Neural cell (in vitro differentiated cells): ENCODE data around the gene DNAJC5G. TPM values are rescaled to one million over a fixed set of nuclear protein-coding genes. Genes with fewer than 3 reads are reported as not detected.

Source experiments
- H2AFZ ChIP-seq: fragments of 200-600, 300-800 bp; sonication (generic), shearing (Covaris generic); 2 replicates; pipeline ENCODE4 v1.6.0; 2014; ENCODE audit warnings: low read depth, mild to moderate bottlenecking, antibody characterized with exemption, low read length, moderate library complexity
- H3F3A ChIP-seq: fragments of 200-600 bp; shearing (Covaris generic); 2 replicates; pipeline ENCODE4 v1.6.1; 2016; ENCODE audit warnings: mild to moderate bottlenecking, moderate library complexity, mixed read lengths, antibody characterized with exemption, low read length; ENCODE audit not compliant: insufficient read depth, poor library complexity, severe bottlenecking
- H3K27ac ChIP-seq: fragments of 200-600, 300-800 bp; sonication (generic), shearing (Covaris generic); 2 replicates; pipeline ENCODE4 v1.5.1; 2014; ENCODE audit warnings: mild to moderate bottlenecking, low read length, moderate library complexity
- H3K27me3 ChIP-seq: fragments of 300-800, 200-600 bp; sonication (generic), shearing (Covaris generic); 2 replicates; pipeline ENCODE4 v1.6.0; 2014; ENCODE audit warnings: mild to moderate bottlenecking, low read depth, low read length, moderate library complexity; ENCODE audit not compliant: insufficient read depth
- H3K36me3 ChIP-seq: fragments of 300-800, 200-600 bp; sonication (generic), shearing (Covaris generic); 2 replicates; pipeline ENCODE4 v1.5.1; 2014; ENCODE audit warnings: mild to moderate bottlenecking, antibody characterized with exemption, low read length, moderate library complexity; ENCODE audit not compliant: insufficient read depth
- H3K4me2 ChIP-seq: fragments of 300-800, 200-600 bp; sonication (generic), shearing (Covaris generic); 2 replicates; pipeline ENCODE4 v1.6.0; 2014; ENCODE audit warnings: mild to moderate bottlenecking, low read length
- H3K4me3 ChIP-seq: fragments of 300-800, 200-600 bp; sonication (generic), shearing (Covaris generic); 2 replicates; pipeline ENCODE4 v1.5.1; 2014; ENCODE audit warnings: mild to moderate bottlenecking, low read length, moderate library complexity
- H3K79me2 ChIP-seq: fragments of 200-600 bp; shearing (Covaris generic); replicated peaks from 2 replicates; pipeline ENCODE4 v1.6.0; 2014; ENCODE audit warnings: mild to moderate bottlenecking, low read length, moderate library complexity; ENCODE audit not compliant: insufficient read depth
- H3K9ac ChIP-seq: fragments of 300-800, 200-600 bp; sonication (generic), shearing (Covaris generic); 2 replicates; pipeline ENCODE4 v1.6.1; 2016; ENCODE audit warnings: mild to moderate bottlenecking, low read length, mixed read lengths
- H3K9me2 ChIP-seq: fragments of 200-600 bp; shearing (Covaris generic); 2 replicates; pipeline ENCODE4 v1.6.1; 2016; ENCODE audit warnings: mild to moderate bottlenecking, low read length, mixed read lengths; ENCODE audit not compliant: insufficient read depth
- H3K9me3 ChIP-seq: fragments of 200-600, 300-800 bp; sonication (generic), shearing (Covaris generic); 2 replicates; pipeline ENCODE4 v1.6.1; 2016; ENCODE audit warnings: mild to moderate bottlenecking, mixed run types, low read length, moderate library complexity, mixed read lengths
- H4K20me1 ChIP-seq: fragments of 200-600 bp; shearing (Covaris generic); 2 replicates; pipeline ENCODE4 v1.6.1; 2016; ENCODE audit warnings: mild to moderate bottlenecking, mixed run types; ENCODE audit not compliant: insufficient read depth
- CTCF ChIP-seq: fragments of 450-650 bp; IDR thresholded peaks from 2 replicates; pipeline ENCODE4 v1.5.1; 2014; ENCODE audit warnings: antibody characterized with exemption, mild to moderate bottlenecking, moderate library complexity; ENCODE audit not compliant: poor library complexity, severe bottlenecking
- EP300 ChIP-seq: fragments of 450-650 bp; conservative IDR thresholded peaks from 2 replicates; pipeline ENCODE4 v1.6.1; 2014; ENCODE audit warnings: antibody characterized with exemption, mild to moderate bottlenecking, moderate library complexity; ENCODE audit not compliant: poor library complexity, severe bottlenecking
- EZH2 ChIP-seq: fragments of 200-600, 300-800 bp; shearing (Covaris generic), sonication (generic); IDR thresholded peaks from 2 replicates; pipeline ENCODE4 v1.6.1; 2014; ENCODE audit warnings: antibody characterized with exemption, low read length, borderline replicate concordance, mild to moderate bottlenecking; ENCODE audit not compliant: insufficient read depth, poor library complexity, severe bottlenecking
- MXI1 ChIP-seq: fragments of 450-650 bp; conservative IDR thresholded peaks from 2 replicates; pipeline ENCODE4 v1.6.1; 2014; ENCODE audit warnings: antibody characterized with exemption, mild to moderate bottlenecking; ENCODE audit not compliant: poor library complexity, severe bottlenecking
- POLR2AphosphoS5 ChIP-seq: IDR thresholded peaks from 2 replicates; pipeline ENCODE4 v1.6.1; 2012
- RAD21 ChIP-seq: fragments of 450-650 bp; conservative IDR thresholded peaks from 2 replicates; pipeline ENCODE4 v1.6.1; 2014; ENCODE audit warnings: antibody characterized with exemption, mild to moderate bottlenecking, moderate library complexity
- REST ChIP-seq: IDR thresholded peaks from 2 replicates; pipeline ENCODE4 v1.6.1; 2012; ENCODE audit warnings: borderline replicate concordance
- SMC3 ChIP-seq: fragments of 450-650 bp; conservative IDR thresholded peaks from 2 replicates; pipeline ENCODE4 v1.6.1; 2014; ENCODE audit warnings: antibody characterized with exemption, mild to moderate bottlenecking, moderate library complexity; ENCODE audit not compliant: poor library complexity
- TAF1 ChIP-seq: IDR thresholded peaks from 2 replicates; pipeline ENCODE4 v1.6.1; 2012; ENCODE audit warnings: low read depth
- polyA plus RNA-seq: library from polyadenylated mRNA; depleted of rRNA; stranded (reverse); fragments of >200 nt; gene quantifications from 2 replicates; pipeline ENCODE4 v1.2.3, GENCODE V29; 2014

The DNAJC5G gene
- polyA plus RNA-seq, 1 donor from 2014 or later, result not detected

- H3K27ac ChIP-seq, result no peak overlapping the region
- no peak overlapping the region for H3K4me2 ChIP-seq
- no peak overlapping the region for H3K4me3 ChIP-seq
- no peak overlapping the region for H3K9ac ChIP-seq
- H3K27me3 ChIP-seq, result no peaks in the 10 kb centered on the region
- no peaks in the 10 kb centered on the region for H3F3A ChIP-seq
- H3K9me2 ChIP-seq, result no peaks in the 10 kb centered on the region
- H4K20me1 ChIP-seq, result no peaks in the 10 kb centered on the region
- H3K36me3 ChIP-seq, result no peaks in the 10 kb centered on the region
- TF ChIP-seq TAF1, result no peak
- TF ChIP-seq MXI1, result no peak
- no peak for TF ChIP-seq EP300
- TF ChIP-seq CTCF, result no peak
- no peaks in the 10 kb centered on the region for H3K79me2 ChIP-seq
- H2AFZ ChIP-seq, result no peak overlapping the region
- H3K9me3 ChIP-seq, result no peaks in the 10 kb centered on the region
Measured at GRCh38 chr2:27236626-27237025, 38.6 kb upstream of the DNAJC5G start.

GRCh38 chr2:27237341-27237945 lies 37.8 kb upstream of the DNAJC5G start:
- H3K4me3 ChIP-seq, result no peak overlapping the region
- no peak overlapping the region for H3K27ac ChIP-seq
- H3K9me2 ChIP-seq, result no peaks in the 10 kb centered on the region
- H3F3A ChIP-seq, result no peaks in the 10 kb centered on the region
- H3K79me2 ChIP-seq, result no peaks in the 10 kb centered on the region
- H3K36me3 ChIP-seq, result no peaks in the 10 kb centered on the region
- H4K20me1 ChIP-seq, result no peaks in the 10 kb centered on the region
- no peak overlapping the region for H3K4me2 ChIP-seq
- no peak overlapping the region for H2AFZ ChIP-seq
- no peaks in the 10 kb centered on the region for H3K9me3 ChIP-seq
- no peak overlapping the region for H3K9ac ChIP-seq
- no peak for TF ChIP-seq EZH2
- no peaks in the 10 kb centered on the region for H3K27me3 ChIP-seq

- Histone ChIP-seq H3K27me3 (no peaks in the 10 kb centered on the region), H3K36me3 (no peaks in the 10 kb centered on the region), H3K9ac (no peak overlapping the region), H4K20me1 (no peaks in the 10 kb centered on the region), H2AFZ (no peak overlapping the region), H3K79me2 (no peaks in the 10 kb centered on the region), H3K9me2 (no peaks in the 10 kb centered on the region), H3K27ac (no peak overlapping the region), H3F3A (no peaks in the 10 kb centered on the region), H3K4me3 (no peak overlapping the region), H3K9me3 (no peaks in the 10 kb centered on the region), H3K4me2 (no peak overlapping the region)
- TF ChIP-seq POLR2AphosphoS5, result no peak
- TF ChIP-seq RAD21, result no peak
- no peak for TF ChIP-seq MXI1
- TF ChIP-seq SMC3, result no peak
- TF ChIP-seq EZH2, result no peak
- no peak for TF ChIP-seq EP300
- no peak for TF ChIP-seq TAF1
- no peak for TF ChIP-seq CTCF
- no peak for TF ChIP-seq REST
Measured at GRCh38 chr2:27238976-27239375, 36.3 kb upstream of the DNAJC5G start.
